Fibroblast of lung (primary cell): Measurements from ENCODE around the gene PTF1A. TPM values are rescaled to one million over a fixed set of nuclear protein-coding genes. Genes with fewer than 3 reads are reported as not detected.
"Not testable (repeated sequence)": the region's sequence is repeated elsewhere in the genome, so short reads cannot be mapped to it uniquely, and the experiment has no call there.

Experiments
- DNase-seq, 2 donors: peaks; one replicate each; pipeline versions ENCODE4 v3.0.0 to v3.0.0-alpha.2; 2010; ENCODE audit warnings: low read depth in 2 of 2
- H2AFZ ChIP-seq: 2 replicates; pipeline ENCODE4 v1.5.1; 2012; ENCODE audit warnings: low read length, control low read depth, inconsistent platforms
- H3K27ac ChIP-seq: 2 replicates; pipeline ENCODE4 v1.5.1; 2011; ENCODE audit warnings: low read length, control low read depth; ENCODE audit not compliant: insufficient read depth
- H3K27me3 ChIP-seq: 2 replicates; pipeline ENCODE4 v1.5.1; 2011; ENCODE audit warnings: mild to moderate bottlenecking, low read length; ENCODE audit not compliant: control insufficient read depth, insufficient read depth
- H3K36me3 ChIP-seq: 2 replicates; pipeline ENCODE4 v1.5.1; 2011; ENCODE audit warnings: low read length; ENCODE audit not compliant: control insufficient read depth, insufficient read depth
- H3K4me1 ChIP-seq: 2 replicates; pipeline ENCODE4 v1.5.1; 2011; ENCODE audit warnings: low read length; ENCODE audit not compliant: control insufficient read depth, insufficient read depth; ENCODE audit errors: extremely low read depth
- H3K4me2 ChIP-seq: 2 replicates; pipeline ENCODE4 v1.5.1; 2011; ENCODE audit warnings: low read length, control low read depth; ENCODE audit not compliant: insufficient read depth; ENCODE audit errors: extremely low read depth
- H3K4me3 ChIP-seq, 4 experiments: fragments of 200-600 bp in 1 of 4; sonication (generic) in 1 of 4; replicated peaks in 1 of 4; 2 replicates each; pipeline ENCODE4 v1.5.1; 2011 to 2016; ENCODE audit warnings: low read length in 4 of 4, low read depth in 3 of 4, mild to moderate bottlenecking in 3 of 4, control low read depth in 2 of 4, inconsistent platforms in 1 of 4, mixed read lengths in 1 of 4; ENCODE audit not compliant: insufficient read depth in 1 of 4; ENCODE audit errors: control extremely low read depth in 1 of 4
- H3K79me2 ChIP-seq: 2 replicates; pipeline ENCODE4 v1.5.1; 2012; ENCODE audit warnings: mild to moderate bottlenecking, low read length, inconsistent platforms; ENCODE audit not compliant: control insufficient read depth, insufficient read depth
- H3K9ac ChIP-seq: 2 replicates; pipeline ENCODE4 v1.5.1; 2011; ENCODE audit warnings: mild to moderate bottlenecking, low read length, control low read depth; ENCODE audit not compliant: insufficient read depth
- H3K9me3 ChIP-seq: 2 replicates; pipeline ENCODE4 v1.5.1; 2012; ENCODE audit warnings: low read depth, low read length; ENCODE audit not compliant: control insufficient read depth, insufficient read depth
- H4K20me1 ChIP-seq: 2 replicates; pipeline ENCODE4 v1.5.1; 2011; ENCODE audit warnings: low read length; ENCODE audit not compliant: control insufficient read depth, insufficient read depth; ENCODE audit errors: extremely low read depth
- EZH2 ChIP-seq: IDR thresholded peaks from 2 replicates; pipeline ENCODE4 v1.5.1; 2012; ENCODE audit warnings: low read length, control low read depth, mild to moderate bottlenecking; ENCODE audit errors: missing control alignments
- polyA plus RNA-seq, 2 donors: library from polyadenylated mRNA; depleted of rRNA in 1 of 2; stranded (reverse) in 1 of 2; unstranded in 1 of 2; fragments of >200 nt; gene quantifications; 2 replicates each; pipeline ENCODE4 v1.2.1, GENCODE V29; 2011 to 2012; ENCODE audit warnings: missing spikeins in 1 of 2
- total RNA-seq: library from RNA; depleted of rRNA; stranded (reverse); fragments of >200 nt; gene quantifications from 2 replicates; pipeline ENCODE4 v1.2.1, GENCODE V29; 2014
- TF ChIP-seq, protein P1 (sequence below), 2 donors: IDR thresholded peaks in 1 of 2; conservative IDR thresholded peaks in 1 of 2; 1 replicate in 1 of 2; 2 replicates in 1 of 2; pipeline ENCODE4 v1.5.1; 2011 to 2012; ENCODE audit warnings: low read length in 2 of 2, control low read depth in 1 of 2, inconsistent platforms in 1 of 2, low read depth in 1 of 2, mild to moderate bottlenecking in 1 of 2

Gene PTF1A
- total and polyA plus RNA-seq, 2 donors (not counting 1 experiment from before 2014, with no cell fraction given): not detected

DNA sequence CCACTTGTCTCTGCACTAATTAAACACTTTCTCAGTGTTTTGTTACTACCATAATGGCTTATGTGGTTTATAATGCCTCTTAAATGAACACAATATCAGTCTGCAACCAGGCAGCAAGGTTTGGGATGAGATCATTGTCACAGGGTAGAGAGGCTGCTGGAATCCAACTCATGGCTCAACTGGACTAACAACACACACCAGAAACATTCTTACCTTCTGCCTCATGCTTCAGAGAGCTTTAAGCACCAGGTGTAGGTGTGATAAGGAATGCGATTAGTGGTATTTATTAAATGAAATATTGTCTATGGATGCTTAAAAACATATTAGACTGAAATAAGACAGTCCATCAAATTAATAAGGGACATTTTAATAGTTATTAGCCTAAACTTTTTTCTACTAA lies 25.4 kb downstream of the PTF1A start:
- H3K4me1 ChIP-seq: no peaks in the 10 kb centered on the region
- H3K79me2 ChIP-seq: no peaks in the 10 kb centered on the region
- no peaks in the 10 kb centered on the region for H3K36me3 ChIP-seq
- TF ChIP-seq, protein P1, sequence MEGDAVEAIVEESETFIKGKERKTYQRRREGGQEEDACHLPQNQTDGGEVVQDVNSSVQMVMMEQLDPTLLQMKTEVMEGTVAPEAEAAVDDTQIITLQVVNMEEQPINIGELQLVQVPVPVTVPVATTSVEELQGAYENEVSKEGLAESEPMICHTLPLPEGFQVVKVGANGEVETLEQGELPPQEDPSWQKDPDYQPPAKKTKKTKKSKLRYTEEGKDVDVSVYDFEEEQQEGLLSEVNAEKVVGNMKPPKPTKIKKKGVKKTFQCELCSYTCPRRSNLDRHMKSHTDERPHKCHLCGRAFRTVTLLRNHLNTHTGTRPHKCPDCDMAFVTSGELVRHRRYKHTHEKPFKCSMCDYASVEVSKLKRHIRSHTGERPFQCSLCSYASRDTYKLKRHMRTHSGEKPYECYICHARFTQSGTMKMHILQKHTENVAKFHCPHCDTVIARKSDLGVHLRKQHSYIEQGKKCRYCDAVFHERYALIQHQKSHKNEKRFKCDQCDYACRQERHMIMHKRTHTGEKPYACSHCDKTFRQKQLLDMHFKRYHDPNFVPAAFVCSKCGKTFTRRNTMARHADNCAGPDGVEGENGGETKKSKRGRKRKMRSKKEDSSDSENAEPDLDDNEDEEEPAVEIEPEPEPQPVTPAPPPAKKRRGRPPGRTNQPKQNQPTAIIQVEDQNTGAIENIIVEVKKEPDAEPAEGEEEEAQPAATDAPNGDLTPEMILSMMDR (conservative IDR thresholded peaks at IDR 0.05 in 1 of 2, IDR thresholded peaks at IDR 0.05 in 1 of 2; ENCODE audit: low read depth in 1 of 2, low read length in 2 of 2): no peak
- TF ChIP-seq EZH2: no peak
- no peak for DNase-seq
- H3K4me3 ChIP-seq: no peak overlapping the region
- no peak overlapping the region for H2AFZ ChIP-seq
- H3K27me3 ChIP-seq: no peaks in the 10 kb centered on the region
- H3K4me2 ChIP-seq: no peak overlapping the region
- H3K9ac ChIP-seq: no peak overlapping the region
- H4K20me1 ChIP-seq: no peaks in the 10 kb centered on the region
- no peaks in the 10 kb centered on the region for H3K9me3 ChIP-seq
- H3K27ac ChIP-seq: no peak overlapping the region

DNA sequence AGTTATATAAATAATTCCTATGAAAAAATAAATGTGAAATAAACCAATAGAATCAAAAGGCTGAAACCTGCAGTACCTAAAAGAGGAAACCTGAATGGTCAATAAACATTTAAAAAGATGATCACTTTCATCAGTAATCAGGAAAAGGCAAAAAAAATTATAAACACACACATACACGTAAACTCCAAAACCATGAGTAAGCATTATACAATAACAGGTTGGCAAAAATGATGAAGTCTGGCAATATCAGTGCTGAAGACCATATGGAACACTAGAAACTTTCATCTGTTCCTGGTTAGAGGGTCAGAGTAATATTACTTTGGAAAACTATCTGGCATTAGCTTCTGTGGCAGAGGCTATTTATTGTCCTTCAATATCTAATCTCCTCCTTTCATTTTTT lies 38.5 kb downstream of the PTF1A start:
- no peak overlapping the region for H3K4me2 ChIP-seq
- no peak overlapping the region for H3K4me3 ChIP-seq
- TF ChIP-seq, protein P1 (conservative IDR thresholded peaks at IDR 0.05 in 1 of 2, IDR thresholded peaks at IDR 0.05 in 1 of 2; ENCODE audit: low read depth in 1 of 2, low read length in 2 of 2): no peak
- TF ChIP-seq EZH2: no peak
- no peaks in the 10 kb centered on the region for H4K20me1 ChIP-seq
- H3K27me3 ChIP-seq: no peaks in the 10 kb centered on the region
- H3K27ac ChIP-seq: no peak overlapping the region
- H3K4me1 ChIP-seq: no peaks in the 10 kb centered on the region
- H3K36me3 ChIP-seq: no peaks in the 10 kb centered on the region
- no peak for DNase-seq
- no peaks in the 10 kb centered on the region for H3K79me2 ChIP-seq
- H2AFZ ChIP-seq: no peak overlapping the region
- H3K9me3 ChIP-seq: no peaks in the 10 kb centered on the region
- H3K9ac ChIP-seq: no peak overlapping the region

DNA sequence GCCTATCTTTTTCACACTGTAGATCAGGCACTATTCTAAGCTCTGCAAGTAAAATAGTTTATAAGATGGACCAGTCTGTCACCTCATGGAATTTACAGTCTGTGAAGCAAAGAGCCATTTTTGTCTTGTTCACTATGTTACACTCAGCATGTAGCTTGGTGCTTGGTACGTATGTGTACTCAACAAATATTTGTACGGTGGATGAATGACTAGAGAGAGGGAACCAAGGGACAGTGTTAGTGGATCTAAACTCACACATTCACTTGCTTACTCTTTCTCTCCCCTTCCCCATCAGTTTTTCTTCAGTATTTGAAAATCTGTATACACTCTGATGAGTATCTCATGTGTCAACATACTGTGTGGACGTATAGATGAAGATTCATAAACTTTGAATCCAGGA lies 45.9 kb downstream of the PTF1A start:
- Histone ChIP-seq H3K27ac (no peak overlapping the region), H4K20me1 (no peaks in the 10 kb centered on the region), H2AFZ (no peak overlapping the region), H3K4me1 (no peaks in the 10 kb centered on the region), H3K4me2 (no peak overlapping the region), H3K9me3 (no peaks in the 10 kb centered on the region), H3K27me3 (no peaks in the 10 kb centered on the region), H3K79me2 (no peaks in the 10 kb centered on the region), H3K36me3 (no peaks in the 10 kb centered on the region), H3K9ac (no peak overlapping the region), H3K4me3 (no peak overlapping the region)
- TF ChIP-seq, protein P1 (conservative IDR thresholded peaks at IDR 0.05 in 1 of 2, IDR thresholded peaks at IDR 0.05 in 1 of 2; ENCODE audit: low read depth in 1 of 2, low read length in 2 of 2): no peak
- TF ChIP-seq EZH2: no peak
- DNase-seq: no peak

DNA sequence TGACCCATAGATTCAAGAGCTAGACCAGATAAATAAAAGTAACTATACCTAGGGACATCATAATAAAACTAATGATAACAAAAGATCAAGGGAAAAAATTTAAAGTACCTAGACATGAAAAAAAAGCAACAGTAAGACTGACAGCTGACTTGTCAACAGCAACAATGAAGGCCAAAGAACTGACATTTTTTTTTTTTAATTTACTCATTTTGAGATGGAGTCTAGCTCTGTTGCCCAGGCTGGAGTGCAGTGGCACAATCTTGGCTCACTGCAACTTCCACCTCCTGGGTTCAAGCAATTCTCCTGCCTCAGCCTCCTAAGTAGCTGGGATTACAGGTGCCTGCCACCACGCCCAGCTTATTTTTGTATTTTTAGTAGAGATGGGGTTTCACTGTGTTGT lies 49.7 kb downstream of the PTF1A start:
- H3K27me3 ChIP-seq, H2AFZ ChIP-seq, H3K27ac ChIP-seq, H4K20me1 ChIP-seq, H3K9ac ChIP-seq, H3K4me3 ChIP-seq, H3K9me3 ChIP-seq, H3K79me2 ChIP-seq, H3K36me3 ChIP-seq, DNase-seq, H3K4me1 ChIP-seq, H3K4me2 ChIP-seq: not testable (repeated sequence)
